Measurements from ENCODE around the gene TRIM67.

DNA sequence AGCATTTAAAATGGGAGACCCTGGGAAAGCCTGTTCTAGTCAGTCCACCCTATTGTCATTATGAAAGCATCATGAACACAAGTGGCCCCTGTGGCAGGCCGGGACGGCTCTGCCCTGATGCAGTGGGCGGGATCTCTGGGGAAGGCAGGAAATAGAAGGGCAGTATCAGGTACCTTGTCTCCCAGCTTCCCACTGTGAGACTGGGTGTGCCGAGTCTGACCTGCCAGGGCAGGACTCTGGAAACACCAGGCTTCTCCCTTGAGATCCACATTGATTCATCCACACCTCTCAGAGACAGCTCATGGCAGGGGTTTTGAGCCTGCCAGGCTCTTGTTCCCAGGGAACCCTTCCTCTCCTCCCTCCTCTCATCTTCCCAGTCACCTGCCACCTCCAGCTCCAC lies 54.6 kb downstream of the TRIM67 start:
- TF ChIP-seq EZH2phosphoT487 (IDR thresholded peaks at IDR 0.05; ENCODE audit: insufficient read depth, low read depth), result no peak
- no peak for TF ChIP-seq EZH2 (IDR thresholded peaks at IDR 0.05; ENCODE audit: insufficient read depth, poor library complexity, severe bottlenecking)
